Astrocyte (in vitro differentiated cells and primary cell): ENCODE data around the gene ACACA. TPM values are rescaled to one million over a fixed set of nuclear protein-coding genes. Genes with fewer than 3 reads are reported as not detected.

Source experiments
- DNase-seq: peaks from one replicate; pipeline ENCODE4 v3.0.0-alpha.2; 2010; ENCODE audit warnings: low read depth
- FAIRE-seq: peaks from 2 replicates; lab custom pipeline; 2011; peaks lifted over from hg19 to GRCh38; lab: Jason Lieb, UNC
- H2AFZ ChIP-seq: 2 replicates; pipeline ENCODE4 v1.6.0; 2012; ENCODE audit warnings: low read depth, low read length, inconsistent platforms
- H3K27ac ChIP-seq: 2 replicates; pipeline ENCODE4 v1.5.1; 2011; ENCODE audit warnings: low read depth, low read length, inconsistent platforms
- H3K27me3 ChIP-seq: 2 replicates; pipeline ENCODE4 v1.6.0; 2011; ENCODE audit warnings: low read length, inconsistent platforms; ENCODE audit not compliant: insufficient read depth
- H3K36me3 ChIP-seq: 2 replicates; pipeline ENCODE4 v1.5.1; 2011; ENCODE audit warnings: low read length, inconsistent platforms; ENCODE audit not compliant: insufficient read depth
- H3K4me1 ChIP-seq: 2 replicates; pipeline ENCODE4 v1.5.1; 2011; ENCODE audit warnings: low read length, inconsistent platforms; ENCODE audit not compliant: insufficient read depth
- H3K4me2 ChIP-seq: 2 replicates; pipeline ENCODE4 v1.6.0; 2012; ENCODE audit warnings: low read length, inconsistent platforms
- H3K4me3 ChIP-seq: 2 replicates; pipeline ENCODE4 v1.5.1; 2011; ENCODE audit warnings: low read depth, mild to moderate bottlenecking, low read length, inconsistent platforms; ENCODE audit not compliant: insufficient read depth
- H3K79me2 ChIP-seq: 2 replicates; pipeline ENCODE4 v1.6.0; 2012; ENCODE audit warnings: mild to moderate bottlenecking, low read length, inconsistent platforms; ENCODE audit not compliant: insufficient read depth
- H3K9ac ChIP-seq: 2 replicates; pipeline ENCODE4 v1.6.0; 2012; ENCODE audit warnings: mild to moderate bottlenecking, low read length, inconsistent platforms
- H3K9me3 ChIP-seq: 2 replicates; pipeline ENCODE4 v1.5.1; 2012; ENCODE audit warnings: low read depth, mild to moderate bottlenecking, low read length, inconsistent platforms; ENCODE audit not compliant: insufficient read depth
- H4K20me1 ChIP-seq: 2 replicates; pipeline ENCODE4 v1.6.0; 2012; ENCODE audit warnings: low read length, inconsistent platforms; ENCODE audit not compliant: insufficient read depth
- H3K27ac Mint-ChIP-seq: one replicate; pipeline ENCODE4 v1.8.0; 2021; ENCODE audit warnings: mild to moderate bottlenecking, mixed read lengths; ENCODE audit not compliant: unreplicated experiment
- H3K27me3 Mint-ChIP-seq: one replicate; pipeline ENCODE4 v1.8.0; 2021; ENCODE audit warnings: low read depth, mixed read lengths; ENCODE audit not compliant: unreplicated experiment
- H3K36me3 Mint-ChIP-seq: one replicate; pipeline ENCODE4 v1.8.0; 2021; ENCODE audit warnings: low read depth, mixed read lengths; ENCODE audit not compliant: unreplicated experiment
- H3K4me1 Mint-ChIP-seq: one replicate; pipeline ENCODE4 v1.8.0; 2021; ENCODE audit warnings: low read depth, mixed read lengths; ENCODE audit not compliant: unreplicated experiment
- H3K4me3 Mint-ChIP-seq: one replicate; pipeline ENCODE4 v1.8.0; 2021; ENCODE audit warnings: mild to moderate bottlenecking, moderate library complexity, mixed read lengths; ENCODE audit not compliant: unreplicated experiment
- H3K9me3 Mint-ChIP-seq: one replicate; pipeline ENCODE4 v1.8.0; 2021; ENCODE audit warnings: mild to moderate bottlenecking, mixed read lengths; ENCODE audit not compliant: unreplicated experiment
- CTCF ChIP-seq: IDR thresholded peaks from 2 replicates; pipeline ENCODE4 v1.5.1; 2011; ENCODE audit warnings: low read depth, mild to moderate bottlenecking, inconsistent platforms, low read length, moderate library complexity; ENCODE audit not compliant: insufficient read depth
- EZH2 ChIP-seq: IDR thresholded peaks from 2 replicates; pipeline ENCODE4 v1.6.1; 2012; ENCODE audit warnings: mild to moderate bottlenecking, low read length, inconsistent platforms; ENCODE audit not compliant: insufficient read depth
- total RNA-seq: library from RNA; stranded (reverse); gene quantifications from 2 replicates; pipeline ENCODE4 v1.2.1, GENCODE V29; 2021

ACACA gene
- total RNA-seq, 1 donor from 2014 or later = 88.3 TPM

GRCh38 chr17:37177254-37177870 is 229.3 kb downstream of the ACACA start:
- H3K4me1 Mint-ChIP-seq = peaks cover 33% of the 10 kb centered on the region
- FAIRE-seq (no peak), DNase-seq (no peak)
- no peaks in the 10 kb centered on the region for H3K9me3 ChIP-seq
- H3K36me3 Mint-ChIP-seq = peaks cover 4% of the 10 kb centered on the region
- TF ChIP-seq EZH2 (no peak), CTCF (no peak)
- H3K27ac ChIP-seq = peak overlapping the region; percentile 14
- H2AFZ ChIP-seq = no peak overlapping the region
- H3K9ac ChIP-seq = no peak overlapping the region
- no peak overlapping the region for H3K27ac Mint-ChIP-seq
- peaks cover 3% of the 10 kb centered on the region for H3K36me3 ChIP-seq
- H3K27me3 Mint-ChIP-seq = no peaks in the 10 kb centered on the region
- no peak overlapping the region for H3K4me3 Mint-ChIP-seq
- H3K79me2 ChIP-seq = no peaks in the 10 kb centered on the region
- no peaks in the 10 kb centered on the region for H3K27me3 ChIP-seq
- peaks cover 24% of the 10 kb centered on the region for H3K4me1 ChIP-seq
- no peak overlapping the region for H3K4me2 ChIP-seq
- H3K9me3 Mint-ChIP-seq = no peaks in the 10 kb centered on the region
- no peaks in the 10 kb centered on the region for H4K20me1 ChIP-seq
- H3K4me3 ChIP-seq = no peak overlapping the region

DNA sequence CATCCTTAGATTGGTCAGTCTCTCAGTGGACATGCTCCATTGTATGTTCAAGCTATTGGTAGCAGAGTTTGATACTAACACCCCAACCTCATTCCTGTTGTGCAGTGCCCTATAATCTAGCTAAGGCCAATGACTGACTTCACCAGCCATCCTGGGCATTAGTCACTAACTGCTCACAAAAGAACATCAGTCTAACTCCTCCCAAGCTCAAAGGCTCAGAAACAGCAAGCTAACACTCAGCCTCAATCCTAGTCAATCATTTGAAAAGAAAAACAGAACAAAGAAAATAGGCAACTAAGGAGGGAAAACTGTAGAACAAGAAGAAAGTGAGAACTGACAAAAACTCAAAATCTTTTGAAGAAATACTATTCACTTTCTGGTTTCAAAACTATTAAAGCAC is 229.9 kb downstream of the ACACA start:
- DNase-seq (peak; percentile 57), FAIRE-seq (no peak)
- Mint-ChIP-seq H3K36me3 (peaks cover 4% of the 10 kb centered on the region), H3K27ac (peak overlapping the region; percentile 60), H3K27me3 (no peaks in the 10 kb centered on the region), H3K4me1 (peaks cover 32% of the 10 kb centered on the region), H3K4me3 (no peak overlapping the region), H3K9me3 (no peaks in the 10 kb centered on the region)
- H3K4me3 ChIP-seq = no peak overlapping the region
- H3K79me2 ChIP-seq = no peaks in the 10 kb centered on the region
- H3K4me1 ChIP-seq = peaks cover 23% of the 10 kb centered on the region
- no peaks in the 10 kb centered on the region for H3K27me3 ChIP-seq
- H3K27ac ChIP-seq = peak overlapping the region; percentile 14
- TF ChIP-seq EZH2 (no peak), CTCF (no peak)
- peaks cover 3% of the 10 kb centered on the region for H3K36me3 ChIP-seq
- no peak overlapping the region for H3K9ac ChIP-seq
- no peak overlapping the region for H3K4me2 ChIP-seq
- no peak overlapping the region for H2AFZ ChIP-seq
- no peaks in the 10 kb centered on the region for H3K9me3 ChIP-seq
- H4K20me1 ChIP-seq = no peaks in the 10 kb centered on the region

- H3K4me1 Mint-ChIP-seq = peaks cover 26% of the 10 kb centered on the region
- Histone ChIP-seq H2AFZ (no peak overlapping the region), H3K79me2 (no peaks in the 10 kb centered on the region), H3K4me2 (no peak overlapping the region), H3K27ac (no peak overlapping the region), H3K9ac (no peak overlapping the region), H3K9me3 (no peaks in the 10 kb centered on the region), H3K36me3 (peaks cover 3% of the 10 kb centered on the region), H3K4me3 (no peak overlapping the region), H3K27me3 (no peaks in the 10 kb centered on the region), H4K20me1 (no peaks in the 10 kb centered on the region), H3K4me1 (peaks cover 17% of the 10 kb centered on the region)
- FAIRE-seq (no peak), DNase-seq (no peak)
- peaks cover 4% of the 10 kb centered on the region for H3K36me3 Mint-ChIP-seq
- H3K9me3 Mint-ChIP-seq = no peaks in the 10 kb centered on the region
- peak; percentile 13 for TF ChIP-seq CTCF
- TF ChIP-seq EZH2 = no peak
- no peak overlapping the region for H3K27ac Mint-ChIP-seq
- H3K27me3 Mint-ChIP-seq = no peaks in the 10 kb centered on the region
- H3K4me3 Mint-ChIP-seq = no peak overlapping the region
These were observed 232.4 kb downstream of the ACACA start for GRCh38 chr17:37174205-37174604.
